ENCODE data around the gene SRRM5.
A peak's percentile ranks its signal among the peaks of the same experiment; 100 is the strongest.
"Not testable (repeated sequence)": the region's sequence is repeated elsewhere in the genome, so short reads cannot be mapped to it uniquely, and the experiment has no call there.

Gene SRRM5

GRCh38 chr19:43597876-43598275 lies 14.0 kb upstream of the SRRM5 start:
- DNase-seq (ENCODE audit: low read depth), result no peak

GRCh38 chr19:43598445-43599240 lies 13.2 kb upstream of the SRRM5 start:
- peak overlapping the region; percentile 97 for H3K4me3 ChIP-seq (ENCODE audit: low read depth, low read length)
- no peak for TF ChIP-seq POLR2A (IDR thresholded peaks at IDR 0.05; ENCODE audit: extremely low read depth, insufficient read length)
- no peak for TF ChIP-seq MAX (IDR thresholded peaks at IDR 0.05; ENCODE audit: low read depth, low read length)
- no peak for TF ChIP-seq MYC (IDR thresholded peaks at IDR 0.05; ENCODE audit: low read depth, low read length)
- no peak for TF ChIP-seq CTCF (IDR thresholded peaks at IDR 0.05; ENCODE audit: low read depth, low read length)
- DNase-seq (ENCODE audit: low read depth), result no peak

More at GRCh38 chr19:43597876-43598275, 14.0 kb upstream of the SRRM5 start:
- TF ChIP-seq CTCF (IDR thresholded peaks at IDR 0.05; ENCODE audit: low read depth, low read length) (no peak), MAX (IDR thresholded peaks at IDR 0.05; ENCODE audit: low read depth, low read length) (no peak), POLR2A (IDR thresholded peaks at IDR 0.05; ENCODE audit: extremely low read depth, insufficient read length) (no peak), MYC (IDR thresholded peaks at IDR 0.05; ENCODE audit: low read depth, low read length) (no peak)
- H3K4me3 ChIP-seq (ENCODE audit: low read depth, low read length), result peak overlapping the region; percentile 97

GRCh38 chr19:43599635-43600295 lies 12.1 kb upstream of the SRRM5 start:
- no peak for DNase-seq (ENCODE audit: low read depth)
- H3K4me3 ChIP-seq (ENCODE audit: low read depth, low read length), result no peak overlapping the region
- TF ChIP-seq MAX (IDR thresholded peaks at IDR 0.05; ENCODE audit: low read depth, low read length) (no peak), CTCF (IDR thresholded peaks at IDR 0.05; ENCODE audit: low read depth, low read length) (no peak), POLR2A (IDR thresholded peaks at IDR 0.05; ENCODE audit: extremely low read depth, insufficient read length) (no peak), MYC (IDR thresholded peaks at IDR 0.05; ENCODE audit: low read depth, low read length) (no peak)

GRCh38 chr19:43600326-43600725 lies 11.6 kb upstream of the SRRM5 start:
- not testable (repeated sequence) for DNase-seq (ENCODE audit: low read depth); H3K4me3 ChIP-seq (ENCODE audit: low read depth, low read length)

GRCh38 chr19:43605875-43606568 lies 5.9 kb upstream of the SRRM5 start:
- TF ChIP-seq MAX (IDR thresholded peaks at IDR 0.05; ENCODE audit: low read depth, low read length) (no peak), POLR2A (IDR thresholded peaks at IDR 0.05; ENCODE audit: extremely low read depth, insufficient read length) (no peak), CTCF (IDR thresholded peaks at IDR 0.05; ENCODE audit: low read depth, low read length) (no peak), MYC (IDR thresholded peaks at IDR 0.05; ENCODE audit: low read depth, low read length) (no peak)
- DNase-seq (ENCODE audit: low read depth), result no peak
- H3K4me3 ChIP-seq (ENCODE audit: low read depth, low read length), result no peak overlapping the region

All from NB4 (cell line).